Activated CD4-positive, CD25-positive, alpha-beta regulatory T cell treated with anti-CD3 and anti-CD28 coated beads, Interleukin-2, amount 50 U/mL, for 16 hours (primary cell): ENCODE measurements around the gene CCL1.
"Not testable (repeated sequence)": the region's sequence is repeated elsewhere in the genome, so short reads cannot be mapped to it uniquely, and the experiment has no call there.

Experiments
- DNase-seq: peaks from one replicate; pipeline ENCODE4 v3.0.0-alpha.2; 2020; ENCODE audit warnings: low read depth, low spot score

Gene CCL1

DNA sequence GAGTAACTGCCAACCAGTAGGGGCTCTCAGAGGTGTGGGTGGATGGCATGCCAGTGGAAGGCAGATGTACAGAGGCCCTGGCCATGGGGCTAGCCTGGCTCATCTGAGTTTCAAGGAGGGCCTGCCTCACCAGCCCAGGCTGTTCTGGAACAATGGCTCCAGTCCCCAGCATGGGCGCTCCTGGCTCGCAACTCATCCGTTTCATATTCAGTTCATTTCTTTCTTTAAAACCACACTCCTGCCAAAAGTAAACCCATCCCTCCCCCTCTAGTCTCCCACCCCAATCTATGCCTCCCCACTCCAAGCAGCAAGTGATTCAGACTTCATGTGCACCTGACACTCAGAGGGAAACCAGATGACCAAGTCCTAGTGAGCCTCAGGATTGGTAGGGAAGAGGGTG, 4.4 kb downstream of the CCL1 start:
- no peak for DNase-seq

DNA sequence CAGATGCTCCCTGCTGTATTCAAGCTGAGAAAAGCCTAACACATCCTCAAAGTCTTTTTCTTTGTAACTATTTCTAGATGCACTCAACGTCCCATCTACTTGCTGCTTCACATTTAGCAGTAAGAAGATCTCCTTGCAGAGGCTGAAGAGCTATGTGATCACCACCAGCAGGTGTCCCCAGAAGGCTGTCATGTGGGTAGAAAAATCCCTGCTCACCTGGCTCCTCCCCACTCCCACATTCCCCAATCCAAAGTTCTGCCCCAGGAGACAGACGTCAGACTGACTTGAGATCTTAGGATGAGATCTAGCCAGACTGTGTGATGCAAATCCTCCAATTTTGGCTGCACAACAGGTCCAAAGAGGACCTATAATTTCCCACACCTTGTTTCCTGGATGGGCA, 5.6 kb downstream of the CCL1 start:
- no peak for DNase-seq

DNA sequence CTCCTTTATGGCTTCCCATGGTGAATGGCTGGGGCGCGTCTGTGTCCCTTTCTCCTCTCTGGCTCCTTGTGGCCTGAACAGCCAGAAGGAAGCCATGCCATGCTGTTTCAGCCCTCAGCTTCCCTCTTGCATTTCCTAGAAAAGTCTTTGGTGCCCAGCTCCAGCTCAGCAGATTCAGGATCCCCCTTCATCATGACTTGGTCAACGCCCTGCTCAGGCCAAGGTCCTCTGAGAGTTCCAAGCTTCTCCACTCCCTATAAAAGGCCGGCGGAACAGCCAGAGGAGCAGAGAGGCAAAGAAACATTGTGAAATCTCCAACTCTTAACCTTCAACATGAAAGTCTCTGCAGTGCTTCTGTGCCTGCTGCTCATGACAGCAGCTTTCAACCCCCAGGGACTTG, 6.8 kb downstream of the CCL1 start, which contains the start of gene CCL13:
TSS of gene CCL13 (plus strand) at position 287 of the 400 bp plus-strand sequence. CDS start at position 334, 47 bp downstream.
- DNase-seq = no peak

DNA sequence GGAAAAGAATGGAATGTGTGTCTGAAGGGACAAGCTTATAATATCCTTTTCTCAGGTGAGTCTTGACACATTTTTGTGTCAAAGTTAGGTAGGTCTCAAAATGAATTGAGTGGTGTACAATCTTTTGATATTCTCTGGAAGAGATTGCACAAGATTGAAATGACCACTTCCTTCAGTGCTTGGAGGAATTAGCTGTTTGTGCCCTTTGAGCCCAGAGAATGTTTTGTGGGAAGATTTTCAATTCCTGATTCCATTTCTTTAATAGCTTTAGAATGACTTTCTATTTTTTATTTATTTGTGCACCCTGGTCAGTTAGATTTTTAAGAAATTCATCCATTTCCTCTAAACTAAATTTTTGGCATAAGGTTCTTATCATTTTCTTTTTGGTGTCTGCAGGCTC, 8.4 kb downstream of the CCL1 start:
- no peak for DNase-seq

DNA sequence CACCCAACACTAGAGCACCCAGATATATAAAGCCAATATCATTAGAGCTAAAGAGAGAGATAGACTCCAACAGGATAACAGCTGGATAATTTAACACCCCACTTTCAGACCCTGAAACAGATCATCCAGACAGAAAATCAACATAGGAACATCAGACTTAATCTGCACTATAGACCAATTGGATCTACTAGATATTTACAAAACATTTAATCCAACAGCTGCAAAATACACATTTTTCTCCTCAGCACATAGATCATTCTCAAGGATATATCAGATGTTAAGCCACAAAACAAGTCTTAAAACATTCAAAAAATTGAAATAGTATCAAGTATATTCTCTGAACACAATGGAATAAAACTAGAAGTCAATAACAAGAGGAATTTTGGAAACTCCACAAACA, 10.8 kb downstream of the CCL1 start:
- no peak for DNase-seq

DNA sequence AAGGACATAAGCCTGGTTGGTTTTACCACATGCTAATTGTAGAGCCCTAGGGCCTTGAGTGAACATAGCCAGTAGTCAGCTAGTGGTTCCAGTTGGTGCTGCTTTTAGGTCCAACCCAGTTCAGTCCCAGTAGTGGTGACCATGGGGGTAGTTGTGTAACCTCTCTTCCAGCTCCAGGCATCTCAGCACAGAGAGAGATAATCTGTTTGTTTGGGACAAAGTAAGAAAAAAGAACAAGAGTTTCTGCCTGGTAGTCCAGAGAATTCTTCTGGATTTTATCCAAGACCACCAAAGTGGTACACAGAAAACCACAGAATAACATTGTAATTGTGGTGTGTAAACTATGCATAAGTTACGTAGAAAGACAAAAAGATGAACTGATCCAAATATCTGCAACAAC, 11.9 kb downstream of the CCL1 start:
- no peak for DNase-seq

DNA sequence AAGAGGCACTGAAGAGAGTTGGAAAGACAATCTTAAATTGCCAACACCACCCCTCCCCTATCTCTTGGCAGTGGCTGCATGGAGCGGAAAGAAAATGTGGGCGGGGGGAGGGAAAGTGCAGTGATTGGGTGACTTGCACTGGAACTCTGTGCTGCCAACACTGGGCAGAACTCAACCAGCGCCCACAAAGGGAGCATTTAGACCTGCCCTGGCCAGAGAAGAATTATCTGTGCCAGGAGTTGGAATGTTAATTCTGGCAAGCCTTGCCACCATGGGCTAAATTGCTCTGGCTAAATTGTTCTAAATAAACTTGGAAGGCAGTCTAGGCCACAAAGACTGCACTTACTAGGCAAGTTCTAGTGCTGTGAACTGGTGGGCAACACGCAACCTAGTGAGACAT, 13.3 kb downstream of the CCL1 start:
- DNase-seq = no peak

DNA sequence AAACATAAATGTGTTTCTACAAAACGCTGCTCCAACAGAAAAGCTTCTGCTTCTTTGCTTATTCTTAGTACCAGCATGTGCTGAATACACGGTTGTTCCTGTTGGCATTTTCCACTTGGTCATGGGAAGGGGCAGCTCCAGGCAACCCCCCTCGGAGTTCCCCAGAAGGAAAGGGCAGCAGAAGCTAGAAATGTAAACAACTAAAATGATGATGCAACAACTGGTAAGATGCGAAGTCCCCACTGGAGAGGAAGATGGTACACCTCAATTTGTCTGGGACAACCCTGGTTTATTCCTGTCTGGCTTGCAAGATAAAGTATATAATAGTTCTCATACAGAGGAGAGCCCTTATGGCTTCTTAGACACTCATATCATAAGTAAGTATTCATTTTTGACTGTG, 16.0 kb downstream of the CCL1 start:
- no peak for DNase-seq

DNA sequence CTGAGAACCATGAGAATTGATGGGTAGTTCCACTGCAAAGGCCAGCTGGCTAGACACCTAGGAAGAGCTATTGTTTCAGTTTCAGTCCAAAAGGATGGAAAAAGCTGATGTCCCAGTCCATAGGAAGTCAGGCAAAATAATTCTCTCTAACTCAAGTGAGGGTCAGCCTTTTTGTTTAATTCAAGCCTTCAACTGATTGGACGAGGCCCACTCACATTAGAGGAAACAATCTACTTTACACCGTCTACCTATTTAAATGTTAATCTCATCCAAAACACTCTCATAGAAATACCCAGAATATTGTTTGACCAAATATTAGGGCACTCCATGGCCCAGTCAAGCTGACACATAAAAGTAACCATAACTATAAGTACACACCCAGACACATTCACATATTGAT, 21.1 kb downstream of the CCL1 start:
- no peak for DNase-seq

DNA sequence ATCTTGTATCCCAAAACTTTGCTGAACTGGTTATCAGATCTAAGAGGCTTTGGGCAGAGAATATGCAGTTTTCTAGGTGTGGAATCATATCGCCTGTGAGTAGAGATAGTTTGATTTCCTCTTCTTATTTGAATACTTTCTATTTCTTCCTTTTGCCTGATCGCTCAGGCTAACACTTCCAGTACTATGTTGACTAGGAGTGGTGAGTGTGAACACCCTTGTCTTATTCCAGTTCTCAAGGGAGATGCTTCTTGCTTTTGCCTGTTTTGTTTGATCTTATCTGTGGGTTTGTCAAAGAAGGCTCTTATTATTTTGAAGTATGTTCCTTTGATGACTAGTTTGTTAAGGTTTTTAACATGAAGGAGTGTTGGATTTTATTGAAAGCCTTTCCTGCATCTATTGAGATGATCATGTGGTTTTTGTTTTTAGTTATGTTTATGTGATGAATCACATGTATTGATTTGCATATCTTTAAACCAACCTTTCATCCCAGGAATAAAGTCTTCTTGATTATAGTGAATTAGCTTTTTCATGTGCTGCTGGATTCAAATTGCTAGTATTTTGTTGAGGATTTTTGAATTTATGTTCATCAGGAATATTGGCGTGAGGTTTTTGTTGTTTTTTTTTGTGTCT, 23.8 kb downstream of the CCL1 start:
- DNase-seq = no peak

DNA sequence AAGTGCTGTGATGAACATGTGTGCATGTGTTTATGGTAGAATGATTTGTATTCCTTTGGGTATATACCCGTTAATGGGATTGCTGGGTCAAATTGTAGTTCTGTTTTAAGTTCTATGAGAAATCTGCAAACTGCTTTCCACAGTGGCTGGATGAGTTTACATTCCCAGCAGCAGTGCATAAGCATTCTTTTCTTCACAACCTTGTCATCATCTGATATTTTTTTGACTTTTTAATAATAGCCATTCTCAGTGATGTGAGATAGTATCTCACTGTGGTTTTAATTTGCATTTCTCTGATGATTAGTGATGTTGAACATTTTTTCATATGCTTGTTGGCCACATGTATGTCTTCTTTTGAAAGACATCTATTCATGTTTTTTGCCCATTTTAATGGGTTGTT, 25.3 kb downstream of the CCL1 start:
- no peak for DNase-seq

DNA sequence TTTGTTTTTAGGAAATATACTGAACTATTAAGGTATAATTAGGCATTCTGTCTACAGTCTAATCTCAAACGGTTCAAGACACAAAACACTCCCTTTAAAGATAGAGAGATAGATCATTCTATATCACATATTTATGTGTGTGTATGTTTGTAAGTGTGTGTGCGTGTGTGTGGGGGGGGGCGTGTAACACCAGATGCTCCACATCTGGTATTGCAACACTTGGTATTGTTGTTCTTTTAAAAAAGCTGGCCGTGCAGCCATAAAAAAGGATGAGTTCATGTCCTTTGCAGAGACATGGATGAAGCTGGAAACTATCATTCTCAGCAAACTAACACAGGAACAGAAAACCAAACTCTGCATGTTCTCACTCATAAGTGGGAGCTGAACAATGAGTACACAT, 35.5 kb downstream of the CCL1 start:
- DNase-seq = not testable (repeated sequence)

DNA sequence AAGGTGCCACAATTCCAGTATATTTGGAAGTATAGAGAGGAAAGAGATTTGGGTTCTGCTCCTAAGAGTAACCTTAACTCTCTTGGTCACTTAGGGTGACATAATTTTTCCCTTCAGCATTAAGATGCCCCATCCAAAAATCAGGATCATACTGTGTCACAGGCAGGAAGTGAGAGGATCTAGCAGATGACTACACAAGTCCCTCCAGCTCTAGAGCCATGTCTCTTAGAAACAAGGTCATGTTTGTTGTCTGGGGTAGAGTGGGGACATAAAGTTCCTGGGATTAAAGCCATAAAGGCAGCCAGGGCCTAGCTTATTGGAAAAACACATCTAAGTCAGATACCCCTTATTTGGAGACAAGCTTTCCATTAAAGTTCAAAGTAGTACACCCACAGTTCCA, 41.1 kb downstream of the CCL1 start:
- DNase-seq = no peak

DNA sequence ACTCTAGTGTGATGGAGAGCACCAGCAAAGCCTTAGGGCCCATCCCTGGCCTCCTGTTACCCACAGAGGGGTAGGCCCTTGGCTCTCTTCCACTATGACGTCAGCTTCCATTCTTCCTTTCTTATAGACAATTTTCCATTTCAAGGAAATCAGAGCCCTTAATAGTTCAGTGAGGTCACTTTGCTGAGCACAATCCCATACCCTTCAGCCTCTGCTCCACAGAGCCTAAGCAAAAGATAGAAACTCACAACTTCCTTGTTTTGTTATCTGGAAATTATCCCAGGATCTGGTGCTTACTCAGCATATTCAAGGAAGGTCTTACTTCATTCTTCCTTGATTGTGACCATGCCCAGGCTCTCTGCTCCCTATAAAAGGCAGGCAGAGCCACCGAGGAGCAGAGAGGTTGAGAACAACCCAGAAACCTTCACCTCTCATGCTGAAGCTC, 44.0 kb downstream of the CCL1 start, which contains the start of gene CCL8:
TSS of gene CCL8 (plus strand) at position 397 of the 445 bp plus-strand sequence. CDS start 67 bp downstream, outside the sequence.
- no peak for DNase-seq

DNA sequence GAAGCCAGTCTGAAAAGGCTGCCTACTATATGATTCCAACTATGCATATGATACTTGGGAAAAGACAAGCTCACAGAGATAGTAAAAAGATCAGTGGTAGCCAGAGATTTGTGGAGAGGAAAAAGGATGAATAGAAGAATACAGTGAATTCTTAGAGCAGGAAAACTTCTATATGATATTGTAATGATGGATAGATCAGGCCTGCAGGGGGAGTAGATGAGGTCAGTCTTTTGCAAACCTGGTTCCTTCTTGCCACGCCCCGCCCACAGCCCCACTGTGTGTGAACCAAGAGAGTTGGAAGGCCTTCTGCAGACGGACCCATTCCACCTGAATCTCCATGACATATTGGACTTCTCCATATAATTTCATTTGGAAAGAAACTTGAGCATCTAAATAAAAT, 44.6 kb downstream of the CCL1 start:
- no peak for DNase-seq

DNA sequence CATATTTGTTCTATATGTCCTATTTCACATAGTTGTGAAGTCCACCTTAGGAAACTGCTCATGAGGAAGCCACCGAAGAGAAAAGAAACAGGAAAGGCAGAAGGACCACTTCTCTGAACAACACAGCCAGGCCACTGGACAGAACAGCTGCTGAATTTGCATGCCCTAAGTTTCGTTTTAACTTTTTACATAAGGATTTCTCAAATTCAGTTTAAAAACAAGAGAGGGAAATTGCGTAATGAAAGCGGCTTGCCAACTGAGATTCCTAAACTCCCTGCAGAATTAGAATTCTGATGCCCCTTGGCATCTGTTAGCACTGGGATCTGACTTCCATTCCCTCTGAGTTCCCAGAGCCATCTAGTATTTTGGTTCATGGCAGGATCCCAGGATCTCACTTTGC, 48.8 kb downstream of the CCL1 start:
- DNase-seq = no peak

DNA sequence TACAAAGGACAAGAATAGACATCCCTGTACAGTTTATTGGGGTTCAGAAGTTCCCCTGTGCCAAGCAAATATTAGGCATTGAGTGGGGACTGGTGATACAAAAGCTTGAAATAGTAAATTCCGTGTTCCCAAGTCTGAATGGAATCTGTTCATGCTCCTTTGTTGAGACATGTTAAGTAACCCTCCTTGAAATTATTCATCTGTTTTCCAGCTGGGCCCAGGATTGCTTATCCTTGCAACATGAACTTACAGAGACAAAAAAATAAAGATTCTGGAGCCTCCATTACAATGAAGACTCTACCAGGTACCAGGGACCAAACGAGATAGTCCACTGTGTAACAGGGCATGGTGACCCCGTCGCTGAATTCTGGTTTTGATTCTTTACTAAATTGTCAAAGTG, 49.9 kb downstream of the CCL1 start:
- no peak for DNase-seq

DNA sequence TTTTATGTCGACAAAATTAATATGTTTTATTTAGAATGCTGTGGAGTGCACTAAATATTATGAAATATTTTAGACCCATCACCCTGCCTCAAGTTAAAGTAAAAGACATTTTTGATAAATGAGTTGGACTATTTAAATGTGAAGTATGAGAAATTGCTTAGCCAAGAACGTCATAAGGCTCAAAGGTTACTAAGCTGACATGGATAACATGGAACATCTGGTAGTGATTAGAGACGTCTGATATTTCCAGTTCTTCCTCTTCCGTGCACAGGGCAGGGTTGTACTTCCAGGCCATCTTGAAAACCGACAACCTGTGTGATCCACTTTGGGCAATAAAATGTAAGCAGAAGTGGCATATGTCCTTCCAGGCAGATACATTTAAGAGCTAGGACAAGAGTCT, 51.0 kb downstream of the CCL1 start:
- no peak for DNase-seq

DNA sequence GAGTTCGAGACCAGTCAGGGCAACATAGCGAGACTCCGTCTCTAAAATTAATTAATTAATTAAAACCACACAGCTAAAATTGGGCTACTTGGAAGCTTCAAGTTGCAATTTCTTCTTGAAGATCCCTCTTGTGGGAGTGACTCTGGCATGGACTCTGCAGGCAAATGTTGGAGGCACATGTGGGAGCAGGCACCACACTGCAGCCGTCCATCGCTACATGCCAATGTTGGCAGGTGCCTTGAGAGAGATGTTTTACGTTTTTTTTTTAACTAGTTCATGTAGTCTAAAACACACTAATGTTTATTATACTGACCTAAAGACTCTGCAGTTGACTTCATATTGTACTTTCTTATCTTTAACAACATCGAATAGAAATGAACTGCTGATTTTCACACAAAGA, 51.7 kb downstream of the CCL1 start:
- no peak for DNase-seq
